ENCODE results near the gene PPBP.

DNA sequence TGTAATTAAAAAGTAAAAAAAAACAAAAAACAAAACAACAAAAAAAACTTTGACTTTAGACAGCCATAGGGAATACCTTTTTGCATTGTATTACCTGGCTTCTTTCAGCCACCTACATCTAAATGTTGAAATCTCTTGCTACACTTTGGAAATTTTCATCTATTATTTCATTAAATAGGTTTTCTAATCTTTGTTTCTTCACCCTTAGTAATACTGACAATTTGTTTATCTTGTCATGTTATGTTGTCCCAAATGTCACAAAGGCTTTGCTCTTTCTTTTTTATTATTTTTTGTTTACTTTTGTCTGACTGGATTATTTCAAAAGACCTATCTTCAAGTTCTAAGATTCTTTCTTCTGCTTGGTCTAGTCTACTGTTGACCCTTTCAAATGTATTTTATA lies 13.6 kb downstream of the PPBP start:
- TF ChIP-seq, protein P1, sequence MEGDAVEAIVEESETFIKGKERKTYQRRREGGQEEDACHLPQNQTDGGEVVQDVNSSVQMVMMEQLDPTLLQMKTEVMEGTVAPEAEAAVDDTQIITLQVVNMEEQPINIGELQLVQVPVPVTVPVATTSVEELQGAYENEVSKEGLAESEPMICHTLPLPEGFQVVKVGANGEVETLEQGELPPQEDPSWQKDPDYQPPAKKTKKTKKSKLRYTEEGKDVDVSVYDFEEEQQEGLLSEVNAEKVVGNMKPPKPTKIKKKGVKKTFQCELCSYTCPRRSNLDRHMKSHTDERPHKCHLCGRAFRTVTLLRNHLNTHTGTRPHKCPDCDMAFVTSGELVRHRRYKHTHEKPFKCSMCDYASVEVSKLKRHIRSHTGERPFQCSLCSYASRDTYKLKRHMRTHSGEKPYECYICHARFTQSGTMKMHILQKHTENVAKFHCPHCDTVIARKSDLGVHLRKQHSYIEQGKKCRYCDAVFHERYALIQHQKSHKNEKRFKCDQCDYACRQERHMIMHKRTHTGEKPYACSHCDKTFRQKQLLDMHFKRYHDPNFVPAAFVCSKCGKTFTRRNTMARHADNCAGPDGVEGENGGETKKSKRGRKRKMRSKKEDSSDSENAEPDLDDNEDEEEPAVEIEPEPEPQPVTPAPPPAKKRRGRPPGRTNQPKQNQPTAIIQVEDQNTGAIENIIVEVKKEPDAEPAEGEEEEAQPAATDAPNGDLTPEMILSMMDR (IDR thresholded peaks at IDR 0.05), result no peak
- TF ChIP-seq POLR2A (IDR thresholded peaks at IDR 0.05), result no peak
